Mucosa of descending colon (tissue), 3 donors: ENCODE data around the gene WDR12. TPM values are rescaled to one million over a fixed set of nuclear protein-coding genes. Genes with fewer than 3 reads are reported as not detected.
"Not testable (repeated sequence)": the region's sequence is repeated elsewhere in the genome, so short reads cannot be mapped to it uniquely, and the experiment has no call there.

Experiments
- ATAC-seq: fragments of 200-7000 bp; cut with Tn5 transposase; one replicate; pipeline ENCODE4 v1.9.1; 2020; ENCODE audit warnings: mild to moderate bottlenecking, moderate library complexity
- DNase-seq, 3 donors: peaks; one replicate each; pipeline ENCODE4 v3.0.0-alpha.2; 2020
- H3K36me3 ChIP-seq: fragments of 200-600 bp; one replicate; pipeline ENCODE4 v1.8.0; 2021; ENCODE audit warnings: low read depth, mild to moderate bottlenecking
- H3K4me1 ChIP-seq: fragments of 200-600 bp; one replicate; pipeline ENCODE4 v1.8.0; 2021; ENCODE audit warnings: low read depth, mild to moderate bottlenecking
- H3K4me3 ChIP-seq: fragments of 200-600 bp; one replicate; pipeline ENCODE4 v1.8.0; 2021; ENCODE audit warnings: mild to moderate bottlenecking
- H3K9me3 ChIP-seq: fragments of 200-600 bp; one replicate; pipeline ENCODE4 v1.8.0; 2021; ENCODE audit warnings: mild to moderate bottlenecking
- CTCF ChIP-seq: fragments of 200-600 bp; IDR thresholded peaks from one replicate; pipeline ENCODE4 v1.8.0; 2022; ENCODE audit warnings: antibody characterized with exemption, mild to moderate bottlenecking
- intact Hi-C, 2 donors: fragments of 100-400 bp; cut with DNase I in 1 of 2; cut with micrococcal nuclease in 1 of 2; formaldehyde crosslinking; loops; one replicate each; pipeline versions ENCODE4 v1.11.0 to v1.11.1; 2022; cut with DNase I, micrococcal nuclease
- long read RNA-seq, 2 donors: library from polyadenylated mRNA; unstranded; transcript quantifications; one replicate each; pipeline ENCODE4 v2.0.0, GENCODE V29; 2019 to 2021
- total RNA-seq, 3 donors: library from RNA; stranded (reverse); fragmentation: NEBNext Ultra II Directional in 2 of 3; extraction: Animal tissue kit (Norgen Biotek cat#: 25700) in 2 of 3; gene quantifications; one replicate each; pipeline versions ENCODE4 v1.2.1 to v1.2.4, GENCODE V29; 2021 to 2023
- donor health status: DM: no; HTN: no; CAD: no; lungs with moderate emphysema.
- donor health status: DM: no; HTN: no; CAD: no.
- donor health status: DM: no; HTN: yes; CAD: no.

WDR12 gene
- total RNA-seq, result 10 to 100 TPM; 30.4 to 44.3 (median 32.8) TPM
- long read RNA-seq, donor 1, full-length matches to known transcripts, result 10 of 13 reads
- long read RNA-seq, donor 1, partial matches to known transcripts, result 2 of 13 reads
- long read RNA-seq, donor 1, other reads (novel, unspliced or antisense), result 1 of 13 reads
- long read RNA-seq, donor 2, full-length matches to known transcripts, result 13 of 20 reads
- long read RNA-seq, donor 2, partial matches to known transcripts, result 4 of 20 reads
- long read RNA-seq, donor 2, other reads (novel, unspliced or antisense), result 3 of 20 reads

- DNase-seq, result peak; percentile 92 to 98 (median 94)
- ATAC-seq, result peak; percentile 97
- TF ChIP-seq CTCF, result no peak
- H3K36me3 ChIP-seq, result no peaks in the 10 kb centered on the region
- no peaks in the 10 kb centered on the region for H3K9me3 ChIP-seq
- peak within 1 kb of the TSS; percentile 50 for H3K4me3 ChIP-seq
- peaks cover 8% of the 10 kb centered on the region for H3K4me1 ChIP-seq
- intact Hi-C loops, result no loop called here
Measured at GRCh38 chr2:202911512-202912341, at the start of gene WDR12, which contains the start of gene CARF. WDR12 (minus strand) TSS chr2:202911673; CDS start chr2:202911476, 197 bp downstream. CARF (plus strand) TSS chr2:202912275; CDS start chr2:202941903, 29,628 bp downstream.

- Histone ChIP-seq H3K4me3 (no peak overlapping the region), H3K36me3 (no peaks in the 10 kb centered on the region), H3K9me3 (no peaks in the 10 kb centered on the region), H3K4me1 (no peaks in the 10 kb centered on the region)
- intact Hi-C loops, result no loop called here
- ATAC-seq (no peak), DNase-seq (no peak)
- TF ChIP-seq CTCF, result no peak
Measured at GRCh38 chr2:202960524-202960923, 49.1 kb upstream of the WDR12 start.

- Histone ChIP-seq H3K4me1 (no peaks in the 10 kb centered on the region), H3K9me3 (peaks cover 6% of the 10 kb centered on the region), H3K36me3 (no peaks in the 10 kb centered on the region), H3K4me3 (no peak overlapping the region)
- no peak for DNase-seq
- ATAC-seq, result no peak
- intact Hi-C loops, result no loop called here
- no peak for TF ChIP-seq CTCF
Measured at GRCh38 chr2:202950592-202950991, 39.1 kb upstream of the WDR12 start.

GRCh38 chr2:202949333-202949732 is 37.9 kb upstream of the WDR12 start:
- H3K9me3 ChIP-seq, DNase-seq, H3K36me3 ChIP-seq, intact Hi-C loops, H3K4me3 ChIP-seq, H3K4me1 ChIP-seq, ATAC-seq: not testable (repeated sequence)

GRCh38 chr2:202945497-202945896 is 34.0 kb upstream of the WDR12 start:
- ATAC-seq, result no peak
- H3K9me3 ChIP-seq, result peaks cover 6% of the 10 kb centered on the region
- intact Hi-C loops, result no loop called here
- no peak overlapping the region for H3K4me3 ChIP-seq
- no peaks in the 10 kb centered on the region for H3K4me1 ChIP-seq
- no peaks in the 10 kb centered on the region for H3K36me3 ChIP-seq
- DNase-seq, result no peak
- TF ChIP-seq CTCF, result no peak

- Histone ChIP-seq H3K9me3 (peaks cover 6% of the 10 kb centered on the region), H3K4me1 (no peaks in the 10 kb centered on the region), H3K36me3 (no peaks in the 10 kb centered on the region), H3K4me3 (no peak overlapping the region)
- ATAC-seq, result no peak
- TF ChIP-seq CTCF, result no peak
- intact Hi-C loops, result no loop called here
- no peak for DNase-seq
Measured at GRCh38 chr2:202944816-202945215, 33.3 kb upstream of the WDR12 start.
